Activated CD4-positive, alpha-beta T cell treated with anti-CD3 and anti-CD28 coated beads, Interleukin-2, amount 50 U/mL, for 1 hour (primary cell): ENCODE measurements around the gene RANBP1.
"Not testable (repeated sequence)": the region's sequence is repeated elsewhere in the genome, so short reads cannot be mapped to it uniquely, and the experiment has no call there.

Experiments
- DNase-seq: peaks from one replicate; pipeline ENCODE4 v3.0.0-alpha.2; 2020

The RANBP1 gene

DNA sequence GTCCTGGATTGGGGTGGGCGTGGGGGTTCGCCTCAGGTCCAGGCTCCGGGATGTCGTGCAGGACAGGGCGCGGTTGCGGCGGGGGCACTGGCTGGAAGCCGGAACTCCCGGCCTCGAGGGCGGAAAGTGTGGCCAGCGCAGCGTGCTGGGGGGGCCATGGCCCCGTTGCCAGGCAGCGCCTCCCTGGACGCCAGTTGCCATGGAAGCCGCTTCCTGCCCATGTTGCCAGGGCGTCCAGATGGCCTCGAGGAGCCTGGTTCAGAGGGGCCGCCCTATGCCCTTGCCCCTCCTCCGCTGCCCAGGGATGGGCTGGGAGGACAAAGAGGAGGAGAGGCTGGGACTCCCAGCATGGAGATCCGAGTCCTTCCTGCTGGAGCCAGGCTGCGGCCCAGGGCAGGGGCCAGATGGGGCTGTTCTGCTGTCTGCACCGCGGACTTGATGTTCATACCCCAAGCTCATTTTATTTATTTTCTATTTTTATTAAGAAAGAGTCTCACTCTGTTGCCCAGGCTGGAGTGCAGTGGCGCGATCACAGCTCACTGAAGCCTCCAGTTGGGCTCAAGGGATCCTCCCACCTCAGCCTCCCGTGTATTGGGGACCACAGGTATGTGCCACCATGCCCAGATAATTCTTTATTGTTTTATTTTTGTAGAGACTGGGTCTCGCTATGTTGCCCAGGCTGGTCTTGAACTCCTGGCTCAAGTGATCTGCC, 39.6 kb downstream of the RANBP1 start:
- DNase-seq: no peak

DNA sequence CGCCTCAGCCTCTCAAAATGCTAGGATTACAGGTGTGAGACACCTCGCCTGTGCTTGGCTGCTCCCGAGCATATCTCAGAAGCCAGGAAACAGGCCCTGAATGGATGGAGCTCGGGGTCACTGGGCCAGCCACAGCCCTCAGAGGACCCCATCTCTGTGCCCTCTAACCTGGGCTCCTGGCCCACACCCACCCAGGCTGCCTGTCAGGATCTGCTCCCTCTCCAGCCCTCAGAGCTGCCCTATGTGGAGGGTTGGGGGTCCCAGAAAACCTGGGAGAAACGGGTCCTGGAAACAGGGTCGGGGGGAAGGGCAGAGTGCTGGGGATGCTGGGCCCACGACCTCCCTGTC, 40.1 kb downstream of the RANBP1 start:
- DNase-seq: no peak

GRCh38 chr22:20156611-20157429, 40.9 kb downstream of the RANBP1 start:
- DNase-seq: peak; percentile 89

DNA sequence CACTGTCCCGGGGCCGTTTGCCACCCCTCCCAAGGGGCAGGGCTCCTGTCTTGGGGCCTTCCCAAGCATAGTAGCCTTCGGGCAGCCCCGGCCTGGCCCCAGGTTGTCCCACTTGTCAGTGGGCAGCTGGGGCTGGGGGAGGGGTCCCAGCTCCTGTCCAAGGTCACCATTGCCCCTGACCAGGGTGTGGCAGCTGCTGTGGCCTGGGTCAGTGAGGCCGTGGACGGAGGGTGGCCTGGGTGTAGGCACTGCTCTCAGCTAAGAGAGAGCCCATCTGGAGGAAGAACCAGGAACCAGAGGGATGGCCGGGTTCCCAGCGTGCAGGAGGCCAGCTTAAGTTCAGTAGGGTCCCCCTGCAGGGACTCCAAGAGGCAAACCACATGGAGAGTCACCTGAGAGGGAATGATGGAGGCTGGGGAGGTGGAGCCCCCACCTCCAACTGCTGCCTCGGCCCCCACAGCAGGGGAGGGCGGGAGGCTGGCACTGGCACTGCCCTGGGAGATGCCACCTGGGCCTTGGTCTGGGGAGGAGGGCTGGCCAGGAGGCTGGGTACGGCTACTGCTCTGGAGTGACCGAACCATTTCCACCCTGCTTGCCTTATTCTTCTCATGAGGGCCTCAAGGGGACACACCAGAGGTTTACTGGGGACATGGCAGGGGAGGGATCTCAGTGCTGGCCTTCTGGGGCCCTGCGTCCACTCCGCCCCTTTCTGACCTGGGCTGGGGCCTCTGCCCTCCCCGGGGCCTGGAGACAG, 41.7 kb downstream of the RANBP1 start:
- no peak for DNase-seq

DNA sequence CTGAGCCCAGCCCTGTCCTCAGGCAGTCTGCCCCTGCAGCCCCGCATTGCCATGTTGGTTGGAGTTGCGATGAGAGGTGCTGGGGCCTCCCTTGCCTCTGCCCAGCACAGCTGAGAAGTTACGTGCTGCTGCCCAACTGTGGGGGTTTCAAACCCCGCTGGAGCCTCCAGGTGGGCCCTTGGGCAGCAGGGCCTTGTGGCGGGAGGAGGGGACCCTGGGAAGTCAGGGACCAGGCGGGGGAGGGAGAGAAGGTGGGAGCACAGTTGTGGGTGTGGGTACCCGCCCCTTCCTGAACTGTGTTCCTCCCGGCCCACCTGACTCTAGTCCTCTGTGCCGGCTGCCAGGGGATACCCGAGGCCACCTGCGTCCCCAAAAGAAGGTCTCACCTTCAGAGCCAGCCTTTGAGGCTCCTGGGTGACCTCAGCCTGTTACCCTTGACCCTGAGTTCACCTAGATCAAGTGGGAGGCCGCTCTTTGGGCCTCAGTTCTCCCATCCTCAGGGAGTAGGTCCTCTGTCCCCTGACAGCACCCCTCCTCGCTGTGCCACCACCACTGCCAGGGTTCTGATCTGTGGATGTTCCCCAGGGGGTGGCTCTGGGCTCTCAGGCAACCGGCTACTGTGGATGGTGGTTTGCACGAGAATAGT, 42.6 kb downstream of the RANBP1 start:
- no peak for DNase-seq

DNA sequence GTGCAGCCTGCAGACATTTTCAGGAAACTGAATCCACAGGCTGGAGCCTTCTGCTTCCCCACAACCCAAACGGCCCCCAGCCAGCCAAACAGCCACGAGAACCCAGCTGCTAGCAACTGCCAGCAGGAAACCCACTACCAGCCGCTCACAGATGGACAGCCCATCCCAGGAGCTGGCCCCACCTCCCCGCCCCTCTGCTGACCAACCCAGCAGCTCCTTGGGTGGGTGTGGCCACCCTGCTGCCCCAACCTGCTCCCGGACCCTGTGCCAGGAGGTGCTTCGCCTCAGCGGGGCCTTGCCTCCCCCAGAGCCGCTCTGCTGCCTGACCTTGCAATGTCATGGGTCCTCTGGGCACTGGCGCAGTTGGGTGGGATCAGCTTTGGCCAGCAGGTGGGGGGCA, 43.2 kb downstream of the RANBP1 start:
- DNase-seq: no peak

DNA sequence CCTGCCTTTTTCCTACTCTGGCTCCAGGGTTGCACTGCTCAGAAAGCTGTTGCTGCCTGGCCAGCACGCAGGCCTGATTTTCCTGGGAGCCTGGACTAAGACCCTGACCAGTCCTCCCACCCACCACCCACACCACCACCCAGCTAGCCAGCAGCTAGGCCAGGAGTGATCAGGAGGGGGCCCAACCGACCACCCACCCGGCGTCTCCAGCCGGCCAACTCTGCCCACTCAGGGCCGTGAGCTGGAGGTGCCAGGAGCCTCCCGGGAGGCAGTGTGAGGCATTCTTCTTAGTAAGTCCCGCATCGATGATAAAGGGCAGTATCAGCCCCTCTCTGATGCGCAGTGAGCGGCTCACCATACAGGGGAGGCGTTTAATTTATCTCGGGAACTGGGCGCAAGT, 43.6 kb downstream of the RANBP1 start:
- DNase-seq: not testable (repeated sequence)

DNA sequence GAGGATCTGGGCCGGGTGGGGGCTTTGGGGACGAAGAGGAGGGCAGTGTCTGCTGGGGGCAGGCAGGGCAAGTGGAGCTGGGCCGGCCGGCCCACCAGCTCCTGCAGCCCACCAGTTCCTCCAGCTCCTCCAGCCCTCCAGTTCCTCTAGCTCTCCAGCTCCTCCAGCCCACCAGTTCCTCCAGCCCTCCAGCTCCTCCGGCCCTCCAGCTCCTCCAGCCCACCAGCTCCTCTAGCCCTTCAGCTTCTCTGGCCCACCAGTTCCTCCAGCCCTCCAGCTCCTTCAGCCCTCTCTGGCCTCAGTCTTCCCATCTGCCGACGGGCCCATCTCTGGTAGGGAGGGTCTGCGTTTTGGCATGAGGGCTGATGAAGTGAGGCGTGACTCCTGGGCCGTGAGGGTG, 44.1 kb downstream of the RANBP1 start:
- no peak for DNase-seq

DNA sequence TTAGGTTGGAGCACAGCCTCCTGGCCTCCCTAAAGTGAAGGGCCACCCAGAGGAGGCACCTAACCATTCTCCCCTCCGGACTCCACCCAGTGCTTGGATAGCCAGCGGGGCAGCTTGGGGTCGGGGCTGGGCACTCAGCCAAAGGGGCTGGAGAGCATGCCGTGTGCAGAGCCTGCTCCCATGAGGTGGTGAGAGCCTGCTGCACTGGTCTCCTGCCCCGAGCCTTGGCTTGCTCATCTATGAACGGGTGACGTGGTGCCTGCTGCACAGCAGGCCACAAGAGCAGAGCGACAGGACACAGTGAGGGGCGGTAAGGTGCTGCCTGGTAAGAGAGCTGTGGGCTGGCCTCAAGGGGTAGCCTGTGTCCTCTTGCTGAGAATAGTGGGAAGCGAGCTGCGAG, 49.0 kb downstream of the RANBP1 start:
- DNase-seq: no peak

DNA sequence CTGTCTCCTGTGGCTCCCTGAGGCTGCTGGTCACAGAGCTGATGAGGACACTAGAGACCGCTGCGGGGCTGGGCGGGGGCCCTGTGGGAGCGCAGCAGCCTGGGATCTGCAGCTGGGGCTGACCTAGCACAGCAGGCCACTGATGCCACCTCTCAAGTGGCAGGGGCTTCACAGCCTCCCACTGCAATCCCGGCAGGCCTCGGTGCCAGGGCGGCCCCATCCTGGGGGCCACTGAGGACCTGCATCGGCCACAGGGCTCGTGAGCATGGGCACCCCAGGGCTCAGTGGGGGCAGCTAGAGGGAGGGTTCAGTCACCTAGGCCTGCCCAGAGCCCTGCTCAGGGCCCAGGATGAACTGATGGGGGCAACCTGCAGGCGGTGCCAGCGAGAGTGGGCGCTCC, 49.5 kb downstream of the RANBP1 start:
- DNase-seq: no peak

DNA sequence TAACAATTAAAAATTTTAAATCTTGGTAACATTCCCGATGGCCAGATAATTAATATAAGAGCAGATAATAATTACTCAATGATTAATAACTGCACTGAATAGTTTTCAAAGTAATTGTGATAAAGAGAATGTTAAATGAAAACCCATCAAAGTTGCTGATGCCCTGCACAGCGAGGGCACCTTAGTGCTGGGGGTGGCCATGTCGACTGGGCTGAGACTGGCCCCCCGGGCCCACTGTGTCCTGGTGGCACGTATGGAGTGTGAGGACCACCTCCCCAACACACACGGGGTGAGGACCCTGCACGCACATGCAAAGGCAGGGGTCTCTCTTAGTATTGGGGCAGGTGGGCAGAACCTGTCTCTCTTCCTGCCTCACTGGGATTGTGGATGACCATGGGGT, 50.0 kb downstream of the RANBP1 start:
- DNase-seq: no peak

DNA sequence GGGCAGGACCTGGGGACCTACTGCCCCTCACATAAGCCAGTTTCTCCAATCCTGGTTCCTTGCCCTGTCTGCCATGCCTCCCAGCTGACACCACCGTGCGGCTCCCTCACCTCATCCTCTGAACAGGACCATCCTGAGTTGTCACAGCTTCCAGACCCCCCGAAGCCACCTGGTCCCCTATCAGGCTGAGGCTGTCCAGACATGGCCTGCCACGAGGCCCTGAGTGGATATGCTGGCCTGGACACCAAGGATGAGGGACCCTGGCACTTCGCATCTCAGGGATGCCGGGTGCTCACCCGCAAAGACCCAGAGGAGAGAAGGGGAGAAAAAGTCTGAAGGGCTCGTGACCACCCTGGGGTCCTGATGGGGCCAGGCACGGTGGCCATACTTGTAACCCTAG, 50.8 kb downstream of the RANBP1 start:
- DNase-seq: no peak

DNA sequence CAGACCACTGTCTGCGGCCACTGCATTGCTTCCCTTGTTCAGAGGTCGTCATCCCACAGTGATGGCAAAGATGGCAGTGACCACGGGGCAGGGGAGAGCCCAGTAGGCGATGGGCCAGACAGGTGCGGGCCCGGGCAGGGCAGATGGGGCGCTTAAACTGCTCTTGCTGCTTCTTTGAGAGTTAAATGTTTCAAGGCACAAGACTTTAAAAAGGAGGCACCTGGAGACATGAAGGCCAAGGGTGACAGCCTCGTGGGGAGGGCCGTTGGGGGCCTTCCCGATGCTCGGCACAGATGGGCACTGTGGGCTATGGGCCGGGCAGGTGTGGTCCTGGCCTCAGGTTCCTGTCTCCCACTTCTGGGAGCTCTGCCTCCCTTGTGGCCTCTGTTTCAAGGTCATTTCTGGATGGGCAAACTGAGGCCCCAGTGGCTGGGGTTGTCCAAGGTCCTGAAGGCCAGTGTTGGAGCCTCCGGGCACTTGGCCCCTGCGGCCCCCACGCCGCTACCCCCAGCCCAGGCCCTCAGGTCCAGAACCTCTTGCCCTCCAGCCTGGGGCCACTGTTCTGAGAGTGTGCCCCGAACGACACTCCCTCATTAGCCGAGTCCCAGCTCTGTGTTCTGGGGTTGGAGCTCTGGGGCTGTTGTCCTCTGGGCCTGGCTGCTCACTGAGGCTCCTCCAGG, 51.9 kb downstream of the RANBP1 start:
- no peak for DNase-seq

DNA sequence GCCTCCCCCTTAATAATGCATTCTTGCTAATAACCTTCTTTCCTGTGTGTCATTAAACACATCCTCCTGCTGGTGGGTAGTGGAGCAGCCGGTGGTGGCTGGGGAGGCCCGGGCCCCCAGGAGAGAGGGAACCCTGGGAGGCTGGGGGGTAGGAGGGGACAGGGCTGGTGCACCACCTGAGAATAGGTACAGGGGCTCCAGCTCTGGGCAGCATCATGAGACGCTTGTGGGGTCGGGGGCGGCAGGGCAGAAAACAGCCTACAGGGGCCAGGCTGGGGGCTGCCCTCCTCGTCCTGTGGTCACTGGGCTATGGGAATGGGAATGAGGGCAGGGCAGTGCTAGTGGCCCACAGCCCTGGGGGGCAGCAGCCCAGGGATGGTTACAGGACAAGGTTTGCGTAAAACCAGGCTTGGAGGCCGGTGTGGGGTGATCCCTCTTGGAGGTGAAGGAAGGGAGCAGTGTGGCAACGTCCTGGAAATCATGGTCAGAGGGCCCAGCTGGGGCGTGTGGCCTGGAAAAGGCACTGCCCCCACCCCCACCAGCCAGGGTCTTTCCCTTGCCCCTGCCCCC, 53.4 kb downstream of the RANBP1 start:
- DNase-seq: no peak

GRCh38 chr22:20170170-20170569, 54.3 kb downstream of the RANBP1 start:
- DNase-seq: no peak

DNA sequence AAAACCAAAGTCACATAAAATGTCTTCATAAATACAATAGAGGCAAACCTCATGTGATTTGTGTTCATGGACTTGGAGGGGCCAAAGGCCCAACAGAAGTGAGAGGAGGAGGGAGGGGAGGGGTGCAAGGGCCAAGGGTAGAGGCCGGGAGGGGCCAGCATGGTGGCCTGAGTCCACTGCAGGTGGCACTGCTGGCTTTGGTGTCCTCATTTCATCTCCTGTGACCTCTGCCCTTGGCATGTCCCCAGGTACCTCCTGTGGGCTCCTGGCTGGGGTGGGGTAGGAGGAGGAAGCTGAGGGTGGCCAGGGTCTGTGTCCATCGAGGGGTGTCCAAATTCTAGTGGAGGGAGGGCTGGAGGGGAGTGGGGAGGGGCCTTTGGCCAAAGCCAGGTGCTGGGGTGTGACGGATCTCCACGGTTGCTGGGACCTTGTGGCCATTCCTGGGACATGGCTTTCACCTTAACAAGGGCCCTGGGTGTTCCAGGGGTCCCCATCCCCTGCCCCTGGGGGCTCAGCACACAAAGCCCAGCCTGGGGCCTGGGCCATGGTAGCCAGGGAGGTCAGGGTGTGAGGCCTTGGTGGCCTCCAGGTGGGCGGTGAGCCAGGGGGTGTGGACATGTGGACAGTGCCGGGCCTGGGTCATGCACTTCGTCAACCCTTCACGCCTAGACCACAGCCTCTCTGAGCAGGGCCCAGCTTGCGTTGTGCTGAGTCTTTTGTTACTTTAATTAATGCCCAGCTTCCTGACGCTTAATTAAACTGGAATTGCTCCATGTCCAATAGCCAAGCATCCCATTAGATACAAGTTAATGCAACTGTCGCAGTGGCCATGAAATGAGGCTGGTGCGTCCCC, 55.6 kb downstream of the RANBP1 start:
- no peak for DNase-seq

DNA sequence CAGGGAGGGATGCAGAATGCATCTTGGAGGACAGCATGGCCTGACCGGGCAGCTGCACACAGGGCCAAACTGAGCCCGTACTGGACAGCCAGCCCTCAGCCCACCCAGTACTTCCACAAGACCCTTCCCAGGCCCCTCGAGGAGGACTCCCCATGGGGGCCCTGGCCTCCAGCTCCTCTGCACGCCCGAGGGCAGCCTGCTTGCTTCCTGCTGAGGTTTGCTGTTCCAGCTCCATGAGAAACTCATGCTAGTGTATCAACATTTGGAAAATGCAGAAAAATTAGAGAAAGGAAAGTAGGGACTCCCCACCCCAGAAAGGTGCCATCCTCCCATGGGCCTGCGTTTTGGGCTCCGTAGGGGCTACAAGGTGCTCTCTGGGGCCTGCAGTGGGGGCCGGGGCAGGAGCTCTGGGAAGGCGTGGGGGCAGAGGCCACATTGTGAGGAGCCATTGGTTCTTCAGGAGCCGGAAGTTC, 56.3 kb downstream of the RANBP1 start:
- no peak for DNase-seq

GRCh38 chr22:20173246-20173645, 57.3 kb downstream of the RANBP1 start:
- DNase-seq: no peak

GRCh38 chr22:20173772-20174171, 57.9 kb downstream of the RANBP1 start:
- DNase-seq: no peak

- no peak for DNase-seq
Observed at GRCh38 chr22:20174785-20175596, 59.1 kb downstream of the RANBP1 start.

GRCh38 chr22:20175597-20175900, 59.6 kb downstream of the RANBP1 start:
- no peak for DNase-seq
